HG03135 (cell line): ENCODE data around the gene ZNF552.

Experiments used
- ATAC-seq: cut with Tn5 transposase; IDR thresholded peaks from one replicate; pipeline ENCODE4 v1.9.1; 2021; ENCODE audit warnings: mild to moderate bottlenecking, moderate library complexity; ENCODE audit not compliant: unreplicated experiment

The ZNF552 gene

GRCh38 chr19:57779220-57779845, 35.4 kb downstream of the ZNF552 start:
- ATAC-seq: no peak

DNA sequence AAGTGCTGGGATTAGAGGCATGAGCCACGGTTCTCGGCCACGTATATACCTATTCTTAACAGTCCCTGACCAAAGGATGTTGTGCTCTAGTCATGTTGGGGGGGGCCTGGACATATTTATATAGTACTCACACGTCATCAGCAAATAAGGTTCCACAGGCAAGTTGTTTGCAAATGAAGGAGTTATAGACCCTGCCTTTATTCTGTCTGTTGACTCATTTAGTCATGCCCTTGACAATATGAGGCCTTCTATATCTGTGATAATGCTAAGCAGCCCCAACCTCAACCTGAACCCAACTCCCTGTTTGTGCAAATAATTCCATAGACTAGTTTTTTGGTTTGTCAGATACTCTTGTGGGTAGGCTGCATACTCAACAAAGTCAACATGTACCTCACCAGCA, 36.4 kb downstream of the ZNF552 start:
- no peak for ATAC-seq

DNA sequence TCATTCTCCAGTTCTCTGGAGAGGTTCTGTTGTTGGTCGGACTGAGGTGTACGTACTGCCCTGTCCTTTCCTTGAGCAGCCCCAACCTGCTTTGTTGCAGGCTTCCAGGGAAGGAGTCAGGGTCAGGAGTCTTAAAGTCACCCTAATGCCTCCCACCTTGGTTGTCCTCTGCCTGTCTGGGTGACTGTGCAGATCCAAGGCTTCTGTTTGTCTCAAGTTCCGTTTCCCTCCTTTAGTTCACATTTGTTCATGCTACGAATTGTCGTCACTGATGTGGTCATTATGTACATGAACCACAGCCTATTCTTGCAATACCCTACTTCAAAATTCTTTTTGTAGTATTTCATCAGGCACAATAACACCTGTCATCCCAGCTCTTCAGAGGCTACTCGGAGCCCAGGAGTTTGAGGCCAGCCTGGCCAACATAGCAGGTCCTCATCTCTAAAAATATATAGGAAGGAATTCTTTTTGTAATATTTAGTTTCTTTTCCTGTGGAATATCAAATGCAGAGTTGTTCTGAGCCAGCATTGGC, 37.9 kb downstream of the ZNF552 start:
- no peak for ATAC-seq

DNA sequence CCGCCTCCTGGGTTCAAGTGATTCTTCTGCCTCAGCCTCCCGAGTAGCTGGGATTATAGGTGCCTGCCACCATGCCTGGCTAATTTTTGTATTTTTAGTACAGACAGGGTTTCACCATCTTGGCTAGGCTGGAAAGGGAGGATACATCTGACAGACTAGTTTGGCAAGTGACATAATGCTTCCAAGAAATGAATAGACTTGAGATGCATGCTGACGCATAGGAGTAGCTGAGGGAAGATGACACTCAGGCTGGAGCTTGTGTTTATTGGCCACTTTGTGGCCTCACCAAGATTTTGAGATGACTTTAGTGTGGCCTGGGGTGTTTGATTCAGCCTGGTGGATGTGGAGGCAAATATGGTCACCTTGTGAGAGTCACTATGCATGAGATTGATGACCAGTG, 41.2 kb downstream of the ZNF552 start:
- ATAC-seq: no peak

- ATAC-seq: no peak
Measured at GRCh38 chr19:57771417-57771816, 43.3 kb downstream of the ZNF552 start.

DNA sequence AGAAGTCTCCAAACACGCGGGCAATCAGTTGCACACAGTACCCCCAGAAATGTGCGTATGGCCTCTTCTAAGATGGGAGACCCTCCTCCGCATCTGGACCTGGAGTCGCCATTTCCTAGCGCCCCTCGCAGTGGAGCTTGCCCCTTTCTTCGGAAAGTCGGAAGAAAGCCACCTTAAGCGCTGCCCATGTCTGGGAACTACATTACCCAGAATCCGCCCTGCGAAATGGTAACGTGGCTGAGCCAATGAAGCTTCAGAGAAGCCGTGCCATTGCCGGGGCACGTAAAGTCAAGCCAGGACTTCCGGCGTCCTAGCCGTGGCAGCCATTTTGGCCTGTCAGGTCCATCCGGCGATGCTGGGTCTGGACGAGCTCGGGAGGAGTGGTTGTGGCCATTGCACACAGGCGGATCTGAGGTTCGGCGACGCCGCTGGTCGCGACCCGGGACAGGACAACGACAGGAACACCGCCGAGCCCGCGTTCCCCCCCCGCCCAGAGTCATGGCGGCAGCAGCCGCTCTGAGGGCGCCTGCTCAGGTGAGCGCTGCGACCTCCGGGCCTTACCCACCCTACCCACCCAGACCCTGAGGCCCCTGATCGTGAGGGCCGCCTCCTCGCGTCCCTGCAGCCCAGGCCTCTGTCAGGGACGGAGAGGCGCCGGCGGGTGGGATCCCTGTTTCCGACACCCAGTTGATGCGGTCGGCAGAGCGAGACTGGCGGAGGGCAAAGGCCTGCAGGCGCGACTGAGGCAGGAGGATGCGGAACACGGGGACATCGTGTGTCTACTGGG, 45.2 kb downstream of the ZNF552 start, which contains the start of gene ZNF586:
TSS of gene ZNF586 (plus strand) at position 332 of the 787 bp plus-strand sequence. CDS start at position 499, 167 bp downstream.
- ATAC-seq: peak; percentile 97

- ATAC-seq: no peak
Measured at GRCh38 chr19:57759096-57759495, 55.6 kb downstream of the ZNF552 start.

DNA sequence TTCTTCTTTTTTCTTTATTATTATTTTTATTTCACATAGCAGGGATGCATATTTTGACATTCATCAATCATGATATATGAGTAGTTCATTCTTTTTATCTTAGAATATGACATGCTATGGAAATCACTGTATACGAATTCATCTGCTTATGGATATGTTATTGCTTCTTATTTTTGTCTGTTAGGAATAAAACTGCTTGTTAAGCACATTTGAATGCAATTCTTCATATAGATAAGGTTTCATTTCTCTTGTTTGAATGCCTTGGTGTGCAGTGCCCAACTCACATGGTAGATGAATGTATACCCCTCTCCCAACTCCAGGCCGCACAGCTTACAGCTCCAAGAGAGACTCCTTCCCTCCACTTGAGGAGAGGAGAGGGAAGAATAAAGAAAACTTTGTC, 56.8 kb downstream of the ZNF552 start:
- ATAC-seq: no peak
